Esophagus squamous epithelium (tissue), 4 donors: Measurements from ENCODE around the gene SLC19A1.

Experiments
- POLR2A ChIP-seq, 4 donors: fragments of 450-650 bp; IDR thresholded peaks; one replicate each; pipeline ENCODE4 v1.6.1; 2017; ENCODE audit warnings: antibody characterized with exemption in 4 of 4, mild to moderate bottlenecking in 4 of 4, moderate library complexity in 3 of 4
- TF ChIP-seq, protein P1 (sequence below), 6 experiments: fragments of 450-650 bp in 4 of 6; fragments of 200-600 bp in 2 of 6; sonication (generic) in 2 of 6; IDR thresholded peaks; one replicate each; pipeline ENCODE4 v1.5.1; 2016 to 2019; ENCODE audit warnings: antibody characterized with exemption in 6 of 6, mild to moderate bottlenecking in 4 of 6, moderate library complexity in 4 of 6

DNA sequence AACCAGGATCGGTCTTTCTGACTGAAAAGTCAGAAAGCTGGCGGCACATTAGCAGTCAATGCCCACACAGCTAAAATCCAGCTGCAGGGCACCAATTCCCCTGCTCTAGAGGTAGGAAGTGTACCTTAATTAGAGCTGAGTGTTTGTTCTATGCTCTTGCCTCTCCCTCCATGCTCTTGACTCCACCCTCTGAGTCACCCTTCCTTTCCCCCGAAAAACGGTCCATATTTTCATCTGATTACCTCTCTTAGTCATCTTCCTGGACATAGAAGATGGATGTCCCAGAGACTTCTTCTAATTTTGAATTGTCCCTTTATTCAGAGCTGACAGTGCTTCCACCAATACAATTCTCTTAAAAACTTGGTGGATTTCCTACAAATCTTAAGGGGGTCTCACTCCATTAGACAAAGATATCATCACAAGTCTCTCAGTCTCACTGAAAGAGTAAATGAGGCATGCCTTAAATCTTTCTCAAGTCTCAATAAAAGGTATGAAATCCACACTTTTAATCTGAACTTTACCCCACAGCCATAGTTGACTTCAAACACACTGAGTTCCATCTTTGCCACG, 44.1 kb upstream of the SLC19A1 start:
- TF ChIP-seq POLR2A (IDR thresholded peaks at IDR 0.05), result no peak
- TF ChIP-seq, protein P1, sequence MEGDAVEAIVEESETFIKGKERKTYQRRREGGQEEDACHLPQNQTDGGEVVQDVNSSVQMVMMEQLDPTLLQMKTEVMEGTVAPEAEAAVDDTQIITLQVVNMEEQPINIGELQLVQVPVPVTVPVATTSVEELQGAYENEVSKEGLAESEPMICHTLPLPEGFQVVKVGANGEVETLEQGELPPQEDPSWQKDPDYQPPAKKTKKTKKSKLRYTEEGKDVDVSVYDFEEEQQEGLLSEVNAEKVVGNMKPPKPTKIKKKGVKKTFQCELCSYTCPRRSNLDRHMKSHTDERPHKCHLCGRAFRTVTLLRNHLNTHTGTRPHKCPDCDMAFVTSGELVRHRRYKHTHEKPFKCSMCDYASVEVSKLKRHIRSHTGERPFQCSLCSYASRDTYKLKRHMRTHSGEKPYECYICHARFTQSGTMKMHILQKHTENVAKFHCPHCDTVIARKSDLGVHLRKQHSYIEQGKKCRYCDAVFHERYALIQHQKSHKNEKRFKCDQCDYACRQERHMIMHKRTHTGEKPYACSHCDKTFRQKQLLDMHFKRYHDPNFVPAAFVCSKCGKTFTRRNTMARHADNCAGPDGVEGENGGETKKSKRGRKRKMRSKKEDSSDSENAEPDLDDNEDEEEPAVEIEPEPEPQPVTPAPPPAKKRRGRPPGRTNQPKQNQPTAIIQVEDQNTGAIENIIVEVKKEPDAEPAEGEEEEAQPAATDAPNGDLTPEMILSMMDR (IDR thresholded peaks at IDR 0.05), result no peak
